HepG2 (cell line): ENCODE measurements around the gene OTX1. TPM values are rescaled to one million over a fixed set of nuclear protein-coding genes. Genes with fewer than 3 reads are reported as not detected.
A peak's percentile ranks its signal among the peaks of the same experiment; 100 is the strongest.

ENCODE experiments used
- ERF ChIP-seq: IDR thresholded peaks from 2 replicates; pipeline ENCODE4 v1.6.1; 2018; ENCODE audit warnings: missing biosample characterization, missing genetic modification reagents
- ETV5 ChIP-seq: IDR thresholded peaks from 2 replicates; pipeline ENCODE4 v1.6.1; 2018; ENCODE audit warnings: missing biosample characterization, missing genetic modification reagents, inconsistent platforms, borderline replicate concordance
- GPN1 ChIP-seq: sonication (generic); formaldehyde crosslinking; IDR thresholded peaks from 2 replicates; pipeline ENCODE4 v1.5.1; 2020; ENCODE audit warnings: missing genetic modification reagents, borderline replicate concordance
- HES4 ChIP-seq: sonication (generic); formaldehyde crosslinking; IDR thresholded peaks from 2 replicates; pipeline ENCODE4 v1.9.0; 2021; ENCODE audit warnings: mild to moderate bottlenecking, missing genetic modification reagents, borderline replicate concordance
- IKZF4 ChIP-seq: sonication (generic); formaldehyde crosslinking; IDR thresholded peaks from 2 replicates; pipeline ENCODE4 v1.5.1; 2020; ENCODE audit warnings: borderline replicate concordance, mild to moderate bottlenecking, low read depth, missing genetic modification reagents; ENCODE audit errors: not compliant biosample characterization
- MIXL1 ChIP-seq: IDR thresholded peaks from 2 replicates; pipeline ENCODE4 v1.6.1; 2016
- RBM39 ChIP-seq: fragments of 200-400 bp; formaldehyde crosslinking; IDR thresholded peaks from one replicate; pipeline ENCODE4 v1.6.1; 2018; ENCODE audit warnings: antibody characterized with exemption, mild to moderate bottlenecking, low read depth, low read length; ENCODE audit not compliant: poor library complexity, severe bottlenecking
- RORA ChIP-seq: sonication (generic); formaldehyde crosslinking; IDR thresholded peaks from 2 replicates; pipeline ENCODE4 v1.5.0; 2020; ENCODE audit warnings: mild to moderate bottlenecking, missing genetic modification reagents, moderate library complexity
- SAP130 ChIP-seq: IDR thresholded peaks from 2 replicates; pipeline ENCODE4 v1.6.1; 2016; ENCODE audit warnings: low read depth
- TEAD2 ChIP-seq: sonication (generic); formaldehyde crosslinking; IDR thresholded peaks from 2 replicates; pipeline ENCODE4 v1.9.0; 2021; ENCODE audit warnings: missing genetic modification reagents
- ZBTB8A ChIP-seq: sonication (generic); formaldehyde crosslinking; IDR thresholded peaks from 2 replicates; pipeline ENCODE4 v1.4.0; 2020; ENCODE audit warnings: mild to moderate bottlenecking, low read depth, missing genetic modification reagents, borderline replicate concordance
- ZFP62 ChIP-seq: sonication (generic); formaldehyde crosslinking; IDR thresholded peaks from 2 replicates; pipeline ENCODE4 v1.4.0; 2020; ENCODE audit warnings: missing genetic modification reagents
- ZNF253 ChIP-seq: sonication (generic); formaldehyde crosslinking; IDR thresholded peaks from 2 replicates; pipeline ENCODE4 v1.8.0; 2022; ENCODE audit warnings: mild to moderate bottlenecking, missing genetic modification reagents, borderline replicate concordance
- ZNF296 ChIP-seq: sonication (generic); formaldehyde crosslinking; conservative IDR thresholded peaks from 2 replicates; pipeline ENCODE4 v1.5.0; 2020; ENCODE audit warnings: mild to moderate bottlenecking, missing genetic modification reagents
- ZNF562 ChIP-seq: sonication (generic); formaldehyde crosslinking; IDR thresholded peaks from 2 replicates; pipeline ENCODE4 v1.8.0; 2022; ENCODE audit warnings: missing genetic modification reagents, borderline replicate concordance
- ZNF616 ChIP-seq: sonication (generic); formaldehyde crosslinking; IDR thresholded peaks from 2 replicates; pipeline ENCODE4 v1.5.0; 2020; ENCODE audit warnings: low read depth, mild to moderate bottlenecking, missing genetic modification reagents
- ZNF816 ChIP-seq: sonication (generic); formaldehyde crosslinking; IDR thresholded peaks from 2 replicates; pipeline ENCODE4 v1.8.0; 2022; ENCODE audit warnings: missing genetic modification reagents, mild to moderate bottlenecking, borderline replicate concordance
- ZNF883 ChIP-seq: sonication (generic); formaldehyde crosslinking; IDR thresholded peaks from 2 replicates; pipeline ENCODE4 v1.5.1; 2020; ENCODE audit warnings: mild to moderate bottlenecking, missing genetic modification reagents; ENCODE audit errors: not compliant biosample characterization
- polyA plus RNA-seq, 8 experiments: library from polyadenylated mRNA; depleted of rRNA in 3 of 8; stranded (reverse) in 7 of 8; unstranded in 1 of 8; fragments of >200 nt; fragmentation: Illumina TruSeq in 4 of 8; extraction: Trizol in 4 of 8; gene quantifications; 2 replicates each; pipeline versions ENCODE4 v1.2.1 to v1.2.3, GENCODE V29; 2011 to 2016; ENCODE audit warnings: low read depth in 4 of 8, missing spikeins in 1 of 8, mixed read lengths in 1 of 8; ENCODE audit not compliant: insufficient read depth in 1 of 8
- total RNA-seq, 5 experiments: library from RNA; depleted of rRNA; stranded (reverse); fragments of >200 nt; fragmentation: Illumina TruSeq; extraction: Trizol; gene quantifications; 2 replicates each; pipeline ENCODE4 v1.2.3, GENCODE V29; 2016; ENCODE audit warnings: low read depth in 1 of 5
- TF ChIP-seq, protein P1 (sequence below): sonication (generic); formaldehyde crosslinking; IDR thresholded peaks from 2 replicates; pipeline ENCODE4 v1.8.0; 2022; ENCODE audit warnings: mild to moderate bottlenecking, missing genetic modification reagents; ENCODE audit not compliant: insufficient replicate concordance
- TF ChIP-seq, protein P2 (sequence below): sonication (generic); formaldehyde crosslinking; IDR thresholded peaks from 2 replicates; pipeline ENCODE4 v1.4.0; 2020; ENCODE audit warnings: missing genetic modification reagents
- TF ChIP-seq, protein P3 (sequence below): sonication (generic); formaldehyde crosslinking; IDR thresholded peaks from 2 replicates; pipeline ENCODE4 v1.4.0; 2020; ENCODE audit warnings: mild to moderate bottlenecking, missing genetic modification reagents
- TF ChIP-seq, protein P4 (sequence below): sonication (generic); formaldehyde crosslinking; IDR thresholded peaks from 2 replicates; pipeline ENCODE4 v1.5.1; 2020; ENCODE audit warnings: missing genetic modification reagents, mild to moderate bottlenecking, borderline replicate concordance

OTX1 gene
- total and polyA plus RNA-seq, 2 of the 13 experiments (the other 11 are each of a cell fraction or from before 2014, with no cell fraction given) = 1.0 to 5.0 TPM

DNA sequence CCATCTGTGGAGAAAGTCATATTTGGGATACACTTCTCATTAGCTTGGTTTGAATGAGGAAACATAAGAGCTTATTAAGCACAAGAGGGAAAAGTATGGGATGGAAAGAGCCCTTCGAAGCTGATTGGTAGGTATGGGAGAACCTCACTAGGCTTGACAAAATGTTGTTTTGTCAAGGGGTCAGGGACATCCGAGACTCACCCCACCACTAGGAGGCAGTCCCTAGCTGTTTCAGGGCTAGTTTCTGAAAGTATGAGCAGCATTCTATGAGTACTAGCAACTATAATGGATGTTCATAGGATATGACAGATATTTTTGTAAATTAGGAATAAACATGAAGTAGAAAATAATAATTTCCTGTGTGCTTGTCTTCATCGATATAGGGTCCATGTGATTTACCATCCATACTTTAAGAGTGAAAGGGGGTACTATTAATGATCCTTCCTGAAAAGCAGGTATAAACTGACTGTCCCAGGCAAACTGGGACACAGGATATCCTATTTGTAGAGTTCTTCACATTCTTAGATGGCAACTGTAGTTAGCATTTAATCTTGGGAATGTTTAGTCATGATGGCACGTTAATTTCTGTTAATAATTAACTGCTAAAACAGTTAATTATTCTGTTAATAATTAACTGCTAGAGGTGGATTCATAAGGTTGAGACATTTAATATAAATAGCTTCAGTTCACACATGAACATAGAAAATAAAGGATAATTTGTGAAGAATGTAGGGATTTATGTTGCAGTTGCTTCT, 28.4 kb downstream of the OTX1 start (continued):
- TF ChIP-seq, protein P1, sequence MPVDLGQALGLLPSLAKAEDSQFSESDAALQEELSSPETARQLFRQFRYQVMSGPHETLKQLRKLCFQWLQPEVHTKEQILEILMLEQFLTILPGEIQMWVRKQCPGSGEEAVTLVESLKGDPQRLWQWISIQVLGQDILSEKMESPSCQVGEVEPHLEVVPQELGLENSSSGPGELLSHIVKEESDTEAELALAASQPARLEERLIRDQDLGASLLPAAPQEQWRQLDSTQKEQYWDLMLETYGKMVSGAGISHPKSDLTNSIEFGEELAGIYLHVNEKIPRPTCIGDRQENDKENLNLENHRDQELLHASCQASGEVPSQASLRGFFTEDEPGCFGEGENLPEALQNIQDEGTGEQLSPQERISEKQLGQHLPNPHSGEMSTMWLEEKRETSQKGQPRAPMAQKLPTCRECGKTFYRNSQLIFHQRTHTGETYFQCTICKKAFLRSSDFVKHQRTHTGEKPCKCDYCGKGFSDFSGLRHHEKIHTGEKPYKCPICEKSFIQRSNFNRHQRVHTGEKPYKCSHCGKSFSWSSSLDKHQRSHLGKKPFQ (CRISPR knock-in tag) = no peak
- TF ChIP-seq ZNF816 (CRISPR knock-in tag) (no peak), ZNF562 (no peak), ZFP62 (CRISPR knock-in tag) (no peak), ZBTB8A (CRISPR knock-in tag) (no peak), RBM39 (no peak), ERF (CRISPR knock-in tag) (0 out of 2 replicates have a peak, but pooled peaks have one; percentile 28), ETV5 (CRISPR knock-in tag) (0 out of 2 replicates have a peak, but pooled peaks have one; percentile 14), ZNF616 (no peak), SAP130 (CRISPR knock-in tag) (0 out of 2 replicates have a peak, but pooled peaks have one; percentile 16), ZNF296 (no peak), IKZF4 (CRISPR knock-in tag) (no peak), ZNF253 (CRISPR knock-in tag) (no peak), HES4 (CRISPR knock-in tag) (no peak), TEAD2 (no peak), MIXL1 (CRISPR knock-in tag) (peak; percentile 47; the same call in 1 of the 2 replicates), ZNF883 (CRISPR knock-in tag) (no peak), RORA (CRISPR knock-in tag) (no peak), GPN1 (CRISPR knock-in tag) (no peak)
- TF ChIP-seq, protein P2, sequence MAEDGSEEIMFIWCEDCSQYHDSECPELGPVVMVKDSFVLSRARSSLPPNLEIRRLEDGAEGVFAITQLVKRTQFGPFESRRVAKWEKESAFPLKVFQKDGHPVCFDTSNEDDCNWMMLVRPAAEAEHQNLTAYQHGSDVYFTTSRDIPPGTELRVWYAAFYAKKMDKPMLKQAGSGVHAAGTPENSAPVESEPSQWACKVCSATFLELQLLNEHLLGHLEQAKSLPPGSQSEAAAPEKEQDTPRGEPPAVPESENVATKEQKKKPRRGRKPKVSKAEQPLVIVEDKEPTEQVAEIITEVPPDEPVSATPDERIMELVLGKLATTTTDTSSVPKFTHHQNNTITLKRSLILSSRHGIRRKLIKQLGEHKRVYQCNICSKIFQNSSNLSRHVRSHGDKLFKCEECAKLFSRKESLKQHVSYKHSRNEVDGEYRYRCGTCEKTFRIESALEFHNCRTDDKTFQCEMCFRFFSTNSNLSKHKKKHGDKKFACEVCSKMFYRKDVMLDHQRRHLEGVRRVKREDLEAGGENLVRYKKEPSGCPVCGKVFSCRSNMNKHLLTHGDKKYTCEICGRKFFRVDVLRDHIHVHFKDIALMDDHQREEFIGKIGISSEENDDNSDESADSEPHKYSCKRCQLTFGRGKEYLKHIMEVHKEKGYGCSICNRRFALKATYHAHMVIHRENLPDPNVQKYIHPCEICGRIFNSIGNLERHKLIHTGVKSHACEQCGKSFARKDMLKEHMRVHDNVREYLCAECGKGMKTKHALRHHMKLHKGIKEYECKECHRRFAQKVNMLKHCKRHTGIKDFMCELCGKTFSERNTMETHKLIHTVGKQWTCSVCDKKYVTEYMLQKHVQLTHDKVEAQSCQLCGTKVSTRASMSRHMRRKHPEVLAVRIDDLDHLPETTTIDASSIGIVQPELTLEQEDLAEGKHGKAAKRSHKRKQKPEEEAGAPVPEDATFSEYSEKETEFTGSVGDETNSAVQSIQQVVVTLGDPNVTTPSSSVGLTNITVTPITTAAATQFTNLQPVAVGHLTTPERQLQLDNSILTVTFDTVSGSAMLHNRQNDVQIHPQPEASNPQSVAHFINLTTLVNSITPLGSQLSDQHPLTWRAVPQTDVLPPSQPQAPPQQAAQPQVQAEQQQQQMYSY = no peak
- TF ChIP-seq, protein P3, sequence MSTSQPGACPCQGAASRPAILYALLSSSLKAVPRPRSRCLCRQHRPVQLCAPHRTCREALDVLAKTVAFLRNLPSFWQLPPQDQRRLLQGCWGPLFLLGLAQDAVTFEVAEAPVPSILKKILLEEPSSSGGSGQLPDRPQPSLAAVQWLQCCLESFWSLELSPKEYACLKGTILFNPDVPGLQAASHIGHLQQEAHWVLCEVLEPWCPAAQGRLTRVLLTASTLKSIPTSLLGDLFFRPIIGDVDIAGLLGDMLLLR (CRISPR knock-in tag) = no peak
- TF ChIP-seq, protein P4, sequence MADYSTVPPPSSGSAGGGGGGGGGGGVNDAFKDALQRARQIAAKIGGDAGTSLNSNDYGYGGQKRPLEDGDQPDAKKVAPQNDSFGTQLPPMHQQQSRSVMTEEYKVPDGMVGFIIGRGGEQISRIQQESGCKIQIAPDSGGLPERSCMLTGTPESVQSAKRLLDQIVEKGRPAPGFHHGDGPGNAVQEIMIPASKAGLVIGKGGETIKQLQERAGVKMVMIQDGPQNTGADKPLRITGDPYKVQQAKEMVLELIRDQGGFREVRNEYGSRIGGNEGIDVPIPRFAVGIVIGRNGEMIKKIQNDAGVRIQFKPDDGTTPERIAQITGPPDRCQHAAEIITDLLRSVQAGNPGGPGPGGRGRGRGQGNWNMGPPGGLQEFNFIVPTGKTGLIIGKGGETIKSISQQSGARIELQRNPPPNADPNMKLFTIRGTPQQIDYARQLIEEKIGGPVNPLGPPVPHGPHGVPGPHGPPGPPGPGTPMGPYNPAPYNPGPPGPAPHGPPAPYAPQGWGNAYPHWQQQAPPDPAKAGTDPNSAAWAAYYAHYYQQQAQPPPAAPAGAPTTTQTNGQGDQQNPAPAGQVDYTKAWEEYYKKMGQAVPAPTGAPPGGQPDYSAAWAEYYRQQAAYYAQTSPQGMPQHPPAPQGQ = no peak
